ENCODE results near the gene GIT1.

The GIT1 gene

GRCh38 chr17:29546085-29546484 is 43.4 kb downstream of the GIT1 start:
- DNase-seq (ENCODE audit: low read depth), result no peak
- H3K4me3 ChIP-seq (ENCODE audit: control insufficient read depth, low read depth, low read length), result no peak overlapping the region
- TF ChIP-seq CTCF (conservative IDR thresholded peaks at IDR 0.05; ENCODE audit: control insufficient read depth, insufficient read depth, low read depth, low read length), result no peak

- no peak overlapping the region for H3K4me3 ChIP-seq (ENCODE audit: control insufficient read depth, low read depth, low read length)
- no peak for DNase-seq (ENCODE audit: low read depth)
- no peak for TF ChIP-seq CTCF (conservative IDR thresholded peaks at IDR 0.05; ENCODE audit: control insufficient read depth, insufficient read depth, low read depth, low read length)
These were observed 45.4 kb downstream of the GIT1 start for GRCh38 chr17:29544066-29544465.

- no peak overlapping the region for H3K4me3 ChIP-seq (ENCODE audit: control insufficient read depth, low read depth, low read length)
- no peak for TF ChIP-seq CTCF (conservative IDR thresholded peaks at IDR 0.05; ENCODE audit: control insufficient read depth, insufficient read depth, low read depth, low read length)
- no peak for DNase-seq (ENCODE audit: low read depth)
These were observed 55.5 kb downstream of the GIT1 start for GRCh38 chr17:29533976-29534375.

GRCh38 chr17:29526322-29526721 is 63.1 kb downstream of the GIT1 start:
- TF ChIP-seq CTCF (conservative IDR thresholded peaks at IDR 0.05; ENCODE audit: control insufficient read depth, insufficient read depth, low read depth, low read length), result no peak
- DNase-seq (ENCODE audit: low read depth), result peak; percentile 3
- H3K4me3 ChIP-seq (ENCODE audit: control insufficient read depth, low read depth, low read length), result no peak overlapping the region

GRCh38 chr17:29524692-29525091 is 64.8 kb downstream of the GIT1 start:
- H3K4me3 ChIP-seq (ENCODE audit: control insufficient read depth, low read depth, low read length), result no peak overlapping the region
- no peak for TF ChIP-seq CTCF (conservative IDR thresholded peaks at IDR 0.05; ENCODE audit: control insufficient read depth, insufficient read depth, low read depth, low read length)
- DNase-seq (ENCODE audit: low read depth), result no peak
